Gastrocnemius medialis (tissue), 4 donors: ENCODE results near the gene NGFR.

Experiments used
- CTCF ChIP-seq, 5 experiments: fragments of 450-650 bp in 3 of 5; fragments of 200-600 bp in 2 of 5; sonication (generic) in 2 of 5; IDR thresholded peaks in 4 of 5; conservative IDR thresholded peaks in 1 of 5; 1 replicate in 4 of 5; 2 replicates in 1 of 5; pipeline ENCODE4 v1.5.1; 2016 to 2019; ENCODE audit warnings: antibody characterized with exemption in 5 of 5, mild to moderate bottlenecking in 3 of 5, moderate library complexity in 3 of 5
- POLR2A ChIP-seq, 2 donors: fragments of 450-650 bp; IDR thresholded peaks; one replicate each; pipeline ENCODE4 v1.6.1; 2017; ENCODE audit warnings: antibody characterized with exemption in 2 of 2, mild to moderate bottlenecking in 2 of 2, moderate library complexity in 2 of 2

- TF ChIP-seq CTCF (IDR thresholded peaks at IDR 0.05 in 4 of 5, conservative IDR thresholded peaks at IDR 0.05 in 1 of 5) = no peak
- TF ChIP-seq POLR2A (IDR thresholded peaks at IDR 0.05) = no peak
Measured at GRCh38 chr17:49514071-49514721, 19.1 kb downstream of the NGFR start.
